Gastroesophageal sphincter (tissue), 3 donors: ENCODE data around the gene BMP5.

Source experiments
- CTCF ChIP-seq, 4 experiments: fragments of 200-600 bp in 2 of 4; fragments of 450-650 bp in 2 of 4; sonication (generic) in 1 of 4; IDR thresholded peaks; one replicate each; pipeline ENCODE4 v1.5.1; 2017 to 2019; ENCODE audit warnings: antibody characterized with exemption in 4 of 4, mild to moderate bottlenecking in 2 of 4, moderate library complexity in 2 of 4
- POLR2A ChIP-seq, 2 donors: fragments of 450-650 bp; IDR thresholded peaks; one replicate each; pipeline ENCODE4 v1.6.1; 2017; ENCODE audit warnings: antibody characterized with exemption in 2 of 2, mild to moderate bottlenecking in 2 of 2, moderate library complexity in 1 of 2
- POLR2AphosphoS5 ChIP-seq: sonication (generic); formaldehyde crosslinking; IDR thresholded peaks from one replicate; pipeline ENCODE4 v1.6.1; 2017; ENCODE audit warnings: antibody characterized with exemption

- TF ChIP-seq POLR2AphosphoS5 (no peak), POLR2A (IDR thresholded peaks at IDR 0.05) (no peak), CTCF (IDR thresholded peaks at IDR 0.05) (no peak)
Observed at GRCh38 chr6:55902796-55903195, 27.4 kb upstream of the BMP5 start.
